A673 (cell line): ENCODE measurements around the gene SLC16A4. TPM values are rescaled to one million over a fixed set of nuclear protein-coding genes. Genes with fewer than 3 reads are reported as not detected.
A peak's percentile ranks its signal among the peaks of the same experiment; 100 is the strongest.

Source experiments
- BruUV-seq: library from RNA; stranded (reverse); fragments of 400-500 nt; replicated peaks from 2 replicates; lab custom pipeline; 2021; lab: Mats Ljungman, UMichigan
- CTCF ChIA-PET: fragments of 300-600 bp; sonication (Branson Sonifier 250); formaldehyde crosslinking; loops from one replicate; lab custom pipeline; 2022; ENCODE audit warnings: antibody characterized with exemption; lab: Charles Lee
- POLR2A ChIA-PET: fragments of 300-600 bp; sonication (Branson Sonifier 250); formaldehyde crosslinking; loops from one replicate; lab custom pipeline; 2022; ENCODE audit warnings: antibody characterized with exemption; ENCODE audit not compliant: low non-redundant PET; lab: Charles Lee
- DNase-seq: peaks from one replicate; pipeline ENCODE4 v3.0.0-alpha.2; 2015; ENCODE audit warnings: low spot score
- H3K27ac ChIP-seq: fragments of 200-600 bp; sonication (generic); 2 replicates; pipeline ENCODE4 v1.5.1; 2016; ENCODE audit warnings: mixed run types, low read depth, mild to moderate bottlenecking, mixed read lengths, antibody characterized with exemption, low read length; ENCODE audit not compliant: poor library complexity, severe bottlenecking
- H3K27me3 ChIP-seq: fragments of 200-600 bp; sonication (generic); replicated peaks from 2 replicates; pipeline ENCODE4 v1.6.1; 2017; ENCODE audit warnings: mixed run types, low read depth, mild to moderate bottlenecking, mixed read lengths, antibody characterized with exemption, low read length; ENCODE audit not compliant: insufficient read depth, poor library complexity
- H3K36me3 ChIP-seq: fragments of 200-600 bp; sonication (generic); 2 replicates; pipeline ENCODE4 v1.6.1; 2016; ENCODE audit warnings: mixed run types, mild to moderate bottlenecking, mixed read lengths, antibody characterized with exemption, low read length; ENCODE audit not compliant: insufficient read depth, poor library complexity, severe bottlenecking
- H3K4me1 ChIP-seq: fragments of 200-600 bp; sonication (generic); 2 replicates; pipeline ENCODE4 v1.6.1; 2017; ENCODE audit warnings: mixed run types, mild to moderate bottlenecking, mixed read lengths, antibody characterized with exemption, low read length; ENCODE audit not compliant: insufficient read depth, poor library complexity, severe bottlenecking
- H3K4me3 ChIP-seq: fragments of 200-600 bp; sonication (generic); 2 replicates; pipeline ENCODE4 v1.5.1; 2016; ENCODE audit warnings: low read depth, mixed run types, mild to moderate bottlenecking, mixed read lengths, low read length; ENCODE audit not compliant: poor library complexity, severe bottlenecking
- H3K9me3 ChIP-seq: fragments of 200-600 bp; sonication (generic); 2 replicates; pipeline ENCODE4 v1.6.1; 2016; ENCODE audit warnings: mixed run types, low read depth, mild to moderate bottlenecking, mixed read lengths, antibody characterized with exemption, low read length; ENCODE audit not compliant: poor library complexity, severe bottlenecking
- CTCF ChIP-seq: fragments of 300-800, 200-600 bp; sonication (generic); conservative IDR thresholded peaks from 2 replicates; pipeline ENCODE4 v1.5.1; 2017; ENCODE audit warnings: low read depth, mild to moderate bottlenecking, antibody characterized with exemption, low read length, moderate library complexity, mixed read lengths
- EZH2 ChIP-seq: fragments of 200-600 bp; sonication (generic); IDR thresholded peaks from 2 replicates; pipeline ENCODE4 v1.6.1; 2017; ENCODE audit warnings: borderline replicate concordance, low read depth, mild to moderate bottlenecking, mixed read lengths, antibody characterized with exemption, low read length; ENCODE audit not compliant: poor library complexity, severe bottlenecking
- intact Hi-C: fragments of 100-400 bp; cut with micrococcal nuclease; formaldehyde crosslinking; loops from one replicate; pipeline ENCODE4 v1.10.0; 2022; ENCODE audit not compliant: unreplicated experiment
- total RNA-seq: library from RNA; stranded (reverse); gene quantifications from 2 replicates; pipeline ENCODE4 v1.2.3, GENCODE V29; 2021

Gene SLC16A4
- total RNA-seq, 1 experiment from 2014 or later = 0.60 TPM

- H3K9me3 ChIP-seq = no peaks in the 10 kb centered on the region
- TF ChIP-seq EZH2 (no peak), CTCF (no peak)
- DNase-seq = peak; percentile 39
- peaks cover 9% of the 10 kb centered on the region for H3K4me1 ChIP-seq
- H3K27ac ChIP-seq = no peak overlapping the region
- H3K36me3 ChIP-seq = no peaks in the 10 kb centered on the region
- no peaks in the 10 kb centered on the region for H3K27me3 ChIP-seq
- no peak overlapping the region for H3K4me3 ChIP-seq
- ChIA-PET POLR2A (no interaction called here), CTCF (interaction anchor here (0.6 to 0.7 kb wide), 3 partner anchors 27 to 176 kb away, joined by 6 to 14 read pairs (median 8); no protein-coding TSS in a partner anchor)
- BruUV-seq = no TSS peak
- intact Hi-C loops = no loop called here
Observed at GRCh38 chr1:110383251-110383990, 7.4 kb downstream of the SLC16A4 start.

- intact Hi-C loops = no loop called here
- Histone ChIP-seq H3K27me3 (no peaks in the 10 kb centered on the region), H3K36me3 (peaks cover 9% of the 10 kb centered on the region), H3K4me3 (no peak overlapping the region), H3K4me1 (peaks cover 9% of the 10 kb centered on the region), H3K9me3 (no peaks in the 10 kb centered on the region), H3K27ac (no peak overlapping the region)
- peak; percentile 29 for DNase-seq
- ChIA-PET CTCF (no interaction called here), POLR2A (interaction anchor here (0.7 kb wide), 1 partner anchor 473 kb away, joined by 3 read pairs; no protein-coding TSS in a partner anchor)
- BruUV-seq = no TSS peak
- TF ChIP-seq EZH2 (no peak), CTCF (no peak)
Observed at GRCh38 chr1:110380672-110381283, 10.0 kb downstream of the SLC16A4 start.

GRCh38 chr1:110375490-110375889, 15.3 kb downstream of the SLC16A4 start:
- Histone ChIP-seq H3K27me3 (no peaks in the 10 kb centered on the region), H3K4me1 (peaks cover 5% of the 10 kb centered on the region), H3K9me3 (no peaks in the 10 kb centered on the region), H3K27ac (no peak overlapping the region), H3K4me3 (no peak overlapping the region), H3K36me3 (peaks cover 45% of the 10 kb centered on the region)
- no peak for TF ChIP-seq EZH2
- no peak for TF ChIP-seq CTCF
- ChIA-PET CTCF (no interaction called here), POLR2A (no interaction called here)
- BruUV-seq = no TSS peak
- no peak for DNase-seq
- intact Hi-C loops = no loop called here
